ENCODE measurements around the gene FAM118B. TPM values are rescaled to one million over a fixed set of nuclear protein-coding genes. Genes with fewer than 3 reads are reported as not detected.

The FAM118B gene
- total and polyA plus RNA-seq, 2 experiments from 2014 or later = 13.7 to 33.9 TPM

DNA sequence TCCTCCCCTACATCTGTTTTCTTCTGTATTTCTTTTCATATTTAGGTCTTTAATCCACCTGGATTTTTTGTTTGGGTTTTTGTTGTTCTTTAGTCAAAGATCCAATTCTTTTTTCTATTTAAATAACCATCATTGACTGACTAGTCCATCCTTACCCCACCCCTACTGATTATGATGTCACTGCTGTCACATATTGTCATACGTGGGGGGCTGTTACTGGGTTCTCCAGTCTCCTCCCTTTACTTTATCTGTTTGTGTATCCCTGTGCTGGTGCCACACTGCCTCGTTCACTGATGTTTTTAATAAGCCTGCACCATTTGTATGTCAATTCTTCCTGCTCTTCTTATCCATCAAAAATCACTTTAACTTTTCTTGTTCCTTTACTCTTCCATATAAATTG lies 85.4 kb downstream of the FAM118B start:
- no peak for TF ChIP-seq CTCF (IDR thresholded peaks at IDR 0.05; ENCODE audit: low read depth, low read length)
- Histone ChIP-seq H3K36me3 (no peaks in the 10 kb centered on the region), H3K27me3 (no peaks in the 10 kb centered on the region)

GRCh38 chr11:126303623-126304456 lies 92.3 kb downstream of the FAM118B start, which contains the start of gene DCPS:
Gene DCPS, plus strand, starts transcription at chr11:126304060. Its CDS starts 21 bp downstream, at chr11:126304081.
- Histone ChIP-seq H3K9me3 (ENCODE audit: low read depth) (no peaks in the 10 kb centered on the region), H3K4me3 (peak within 1 kb of the TSS; percentile 49), H3K36me3 (no peaks in the 10 kb centered on the region), H3K27ac (peak within 1 kb of the TSS; percentile 77), H3K4me1 (ENCODE audit: low read depth) (peaks cover 4% of the 10 kb centered on the region), H3K27me3 (no peaks in the 10 kb centered on the region)
- TF ChIP-seq CTCF (IDR thresholded peaks at IDR 0.05; ENCODE audit: low read depth, low read length) = no peak
- peak; percentile 92 to 95 for DNase-seq (ENCODE audit: low read depth in 1 of 2, low spot score in 1 of 2)

More for the DNA sequence above, 85.4 kb downstream of the FAM118B start:
- H3K4me3 ChIP-seq = no peak overlapping the region
- H3K9me3 ChIP-seq (ENCODE audit: low read depth) = no peaks in the 10 kb centered on the region
- DNase-seq (ENCODE audit: low read depth in 1 of 2, low spot score in 1 of 2) = no peak
- no peak overlapping the region for H3K27ac ChIP-seq
- H3K4me1 ChIP-seq (ENCODE audit: low read depth) = no peaks in the 10 kb centered on the region

DNA sequence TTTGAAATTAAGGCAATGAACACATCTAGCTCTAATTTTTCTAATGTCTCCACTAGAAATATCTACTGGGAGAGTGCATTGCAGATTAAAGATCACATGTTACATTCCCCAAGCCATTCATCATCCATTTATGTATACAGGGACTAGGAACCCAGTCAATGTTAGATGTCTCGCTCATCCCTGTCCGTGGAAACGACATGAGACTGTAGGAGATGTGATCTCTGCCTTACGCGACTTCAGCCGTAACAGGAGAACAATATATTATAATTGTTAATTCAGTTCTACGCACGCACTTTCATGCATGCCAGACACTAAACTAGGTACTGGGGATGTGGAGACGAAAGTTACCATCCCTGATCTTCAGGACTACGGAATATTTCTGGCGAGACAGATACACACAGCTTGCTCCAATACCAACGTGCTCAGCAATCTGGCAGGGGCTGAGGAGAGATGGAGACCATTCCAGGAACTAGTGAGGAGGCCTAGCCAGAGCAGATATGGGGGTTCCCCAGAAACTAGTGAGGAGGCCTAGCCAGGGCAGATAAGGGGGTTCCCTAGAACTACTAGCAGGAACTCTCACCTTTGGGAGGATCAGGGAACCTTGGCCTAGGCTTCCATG lies 93.0 kb downstream of the FAM118B start:
- no peak overlapping the region for H3K27ac ChIP-seq
- no peak for DNase-seq (ENCODE audit: low read depth in 1 of 2, low spot score in 1 of 2)
- H3K27me3 ChIP-seq = no peaks in the 10 kb centered on the region
- peak overlapping the region; percentile 49 for H3K4me3 ChIP-seq
- no peaks in the 10 kb centered on the region for H3K36me3 ChIP-seq
- peaks cover 4% of the 10 kb centered on the region for H3K4me1 ChIP-seq (ENCODE audit: low read depth)
- no peaks in the 10 kb centered on the region for H3K9me3 ChIP-seq (ENCODE audit: low read depth)
- TF ChIP-seq CTCF (IDR thresholded peaks at IDR 0.05; ENCODE audit: low read depth, low read length) = no peak

- DNase-seq (ENCODE audit: low read depth in 1 of 2, low spot score in 1 of 2) = no peak
- Histone ChIP-seq H3K4me3 (no peak overlapping the region), H3K4me1 (ENCODE audit: low read depth) (peaks cover 4% of the 10 kb centered on the region), H3K27ac (no peak overlapping the region), H3K36me3 (no peaks in the 10 kb centered on the region), H3K9me3 (ENCODE audit: low read depth) (no peaks in the 10 kb centered on the region), H3K27me3 (no peaks in the 10 kb centered on the region)
- TF ChIP-seq CTCF (IDR thresholded peaks at IDR 0.05; ENCODE audit: low read depth, low read length) = no peak
Observed at GRCh38 chr11:126305699-126306098, 94.1 kb downstream of the FAM118B start.

DNA sequence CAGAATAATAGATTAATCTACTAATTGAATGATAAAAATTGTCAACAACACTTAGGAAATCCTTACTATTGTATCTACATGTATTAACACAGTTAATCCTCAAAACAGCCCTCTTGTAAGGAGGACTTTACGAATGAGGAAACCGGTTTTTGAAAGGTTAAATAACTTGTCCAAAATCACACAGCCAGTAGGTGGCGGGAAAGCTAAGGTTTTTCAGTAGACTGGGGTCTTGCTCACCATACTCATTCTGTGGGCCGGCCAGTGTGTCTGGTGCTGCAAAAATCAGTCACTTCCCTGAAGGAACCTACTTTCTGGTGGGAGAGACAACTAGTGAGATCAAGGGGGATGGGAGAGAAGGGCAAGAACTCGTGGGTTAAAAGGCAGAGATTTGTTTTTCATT lies 96.1 kb downstream of the FAM118B start:
- DNase-seq (ENCODE audit: low read depth in 1 of 2, low spot score in 1 of 2) = peak; percentile 66 to 76
- no peak overlapping the region for H3K27ac ChIP-seq
- peak; percentile 64 for TF ChIP-seq CTCF (IDR thresholded peaks at IDR 0.05; ENCODE audit: low read depth, low read length)
- no peak overlapping the region for H3K4me3 ChIP-seq
- peaks cover 4% of the 10 kb centered on the region for H3K4me1 ChIP-seq (ENCODE audit: low read depth)
- H3K36me3 ChIP-seq = no peaks in the 10 kb centered on the region
- H3K9me3 ChIP-seq (ENCODE audit: low read depth) = no peaks in the 10 kb centered on the region
- H3K27me3 ChIP-seq = no peaks in the 10 kb centered on the region

Measured in cardiac muscle cell (in vitro differentiated cells and primary cell).